HepG2 (cell line): Measurements from ENCODE around the gene MED15. TPM values are rescaled to one million over a fixed set of nuclear protein-coding genes. Genes with fewer than 3 reads are reported as not detected.

Experiments
- ATAC-seq: fragments of 200-7000 bp; cut with Tn5 transposase; 3 replicates; pipeline ENCODE4 v1.9.1; 2020; ENCODE audit warnings: mild to moderate bottlenecking, moderate library complexity
- BruUV-seq: library from RNA; stranded (reverse); fragments of 400-500 nt; replicated peaks from 2 replicates; lab custom pipeline; 2021; lab: Mats Ljungman, UMichigan
- CTCF ChIA-PET: fragments of 300-600 bp; formaldehyde crosslinking; extraction: SDS; loops from one replicate; lab custom pipeline; 2021; ENCODE audit warnings: low total read pairs, inconsistent platforms, low intra/inter-chr PET ratio; lab: Yijun Ruan, JAX
- POLR2A ChIA-PET: fragments of 350-600 bp; sonication (Branson Sonifier 250); formaldehyde crosslinking; loops from one replicate; lab custom pipeline; 2020; ENCODE audit warnings: antibody characterized with exemption, inconsistent platforms; lab: Yijun Ruan, JAX
- DNase-seq: peaks from one replicate; pipeline ENCODE4 v3.0.0-alpha.2; 2015; ENCODE audit warnings: low spot score
- FAIRE-seq: peaks from 3 replicates; lab custom pipeline; 2011; peaks lifted over from hg19 to GRCh38; lab: Jason Lieb, UNC
- H2AFZ ChIP-seq: one replicate; pipeline ENCODE4 v1.6.1; 2011; ENCODE audit warnings: low read length, inconsistent platforms
- H3K27ac ChIP-seq: fragments of 300-600 bp; 3 replicates; pipeline ENCODE4 v1.8.0; 2011; ENCODE audit warnings: mixed run types, mild to moderate bottlenecking, mixed read lengths, low read length, inconsistent platforms; ENCODE audit not compliant: insufficient read depth; ENCODE audit errors: extremely low read length
- H3K27me3 ChIP-seq, 2 experiments: fragments of 200-600 bp in 1 of 2; 2 replicates in 1 of 2; 3 replicates in 1 of 2; pipeline versions ENCODE4 v1.6.0 to v1.8.0; 2011; ENCODE audit warnings: low read length in 2 of 2, mild to moderate bottlenecking in 2 of 2, moderate library complexity in 2 of 2, inconsistent platforms in 1 of 2; ENCODE audit not compliant: insufficient read depth in 2 of 2, control insufficient read depth in 1 of 2
- H3K36me3 ChIP-seq, 2 experiments: fragments of 200-600 bp in 1 of 2; replicated peaks in 1 of 2; 2 replicates in 1 of 2; 3 replicates in 1 of 2; pipeline versions ENCODE4 v1.5.1 to v1.8.0; 2011; ENCODE audit warnings: low read length in 2 of 2, inconsistent platforms in 1 of 2; ENCODE audit not compliant: insufficient read depth in 2 of 2, control insufficient read depth in 1 of 2
- H3K4me1 ChIP-seq: 2 replicates; pipeline ENCODE4 v1.5.1; 2012; ENCODE audit warnings: low read length, inconsistent platforms; ENCODE audit not compliant: insufficient read depth
- H3K4me2 ChIP-seq: 2 replicates; pipeline ENCODE4 v1.6.0; 2011; ENCODE audit warnings: low read depth, low read length, inconsistent platforms
- H3K4me3 ChIP-seq, 3 experiments: fragments of 200-600 bp in 1 of 3; sonication (generic), shearing (Covaris generic) in 1 of 3; replicated peaks in 1 of 3; 2 replicates each; pipeline ENCODE4 v1.5.1; 2011 to 2016; ENCODE audit warnings: low read length in 3 of 3, inconsistent platforms in 2 of 3, low read depth in 2 of 3, mild to moderate bottlenecking in 2 of 3, control low read depth in 1 of 3, mixed read lengths in 1 of 3; ENCODE audit not compliant: insufficient read depth in 1 of 3
- H3K79me2 ChIP-seq: one replicate; pipeline ENCODE4 v1.6.1; 2011; ENCODE audit warnings: low read length, inconsistent platforms; ENCODE audit not compliant: insufficient read depth
- H3K9ac ChIP-seq: 2 replicates; pipeline ENCODE4 v1.6.0; 2011; ENCODE audit warnings: mild to moderate bottlenecking, low read depth, low read length, inconsistent platforms; ENCODE audit not compliant: insufficient read depth
- H3K9me3 ChIP-seq: 2 replicates; pipeline ENCODE4 v1.5.1; 2012; ENCODE audit warnings: mild to moderate bottlenecking, low read length
- H4K20me1 ChIP-seq: 2 replicates; pipeline ENCODE4 v1.6.0; 2011; ENCODE audit warnings: inconsistent platforms, mild to moderate bottlenecking, low read length, moderate library complexity; ENCODE audit not compliant: insufficient read depth
- CC2D1A ChIP-seq: sonication (generic); formaldehyde crosslinking; IDR thresholded peaks from 2 replicates; pipeline ENCODE4 v1.8.1; 2023; ENCODE audit warnings: mild to moderate bottlenecking, missing genetic modification reagents
- HNRNPK ChIP-seq: fragments of 200-400 bp; formaldehyde crosslinking; IDR thresholded peaks from 2 replicates; pipeline ENCODE4 v1.6.1; 2018; ENCODE audit warnings: low read length, low read depth, moderate library complexity, mild to moderate bottlenecking; ENCODE audit not compliant: poor library complexity, severe bottlenecking
- LCORL ChIP-seq, 2 experiments: fragments of 450-650 bp in 1 of 2; sonication (generic) in 1 of 2; formaldehyde crosslinking in 1 of 2; IDR thresholded peaks; 2 replicates each; pipeline versions ENCODE4 v1.5.0 to v1.6.1; 2017 to 2020; ENCODE audit warnings: antibody characterized with exemption in 1 of 2, missing genetic modification reagents in 1 of 2
- PPARG ChIP-seq: conservative IDR thresholded peaks from 2 replicates; pipeline ENCODE4 v1.6.1; 2016; ENCODE audit warnings: missing biosample characterization, missing genetic modification reagents
- ZFP82 ChIP-seq: sonication (generic); formaldehyde crosslinking; IDR thresholded peaks from 2 replicates; pipeline ENCODE4 v1.5.1; 2020; ENCODE audit warnings: mild to moderate bottlenecking, missing genetic modification reagents, borderline replicate concordance
- ZNF563 ChIP-seq: sonication (generic); formaldehyde crosslinking; IDR thresholded peaks from 2 replicates; pipeline ENCODE4 v1.8.0; 2022; ENCODE audit warnings: mild to moderate bottlenecking, moderate library complexity, missing genetic modification reagents
- ZNF841 ChIP-seq: sonication (generic); formaldehyde crosslinking; IDR thresholded peaks from 2 replicates; pipeline ENCODE4 v1.8.1; 2023; ENCODE audit warnings: missing genetic modification reagents, borderline replicate concordance
- WGBS: methylation state at CpG from one replicate; pipeline ENCODE4 v1.1.6; 2017; ENCODE audit warnings: low lambda C conversion rate; 5-methylcytosine and 5-hydroxymethylcytosine counted together
- in situ Hi-C: cut with HindIII; loops from 2 replicates; pipeline ENCODE4 v1.10.0; 2017; ENCODE audit warnings: low pct_unique_long_range_greater_than_20kb; ENCODE audit not compliant: extremely low pct_ligation_motif_present
- intact Hi-C: fragments of 100-400 bp; cut with micrococcal nuclease; formaldehyde crosslinking; loops from one replicate; pipeline ENCODE4 v1.10.0; 2022; ENCODE audit not compliant: unreplicated experiment
- polyA plus RNA-seq, 8 experiments: library from polyadenylated mRNA; depleted of rRNA in 3 of 8; stranded (reverse) in 7 of 8; unstranded in 1 of 8; fragments of >200 nt; fragmentation: Illumina TruSeq in 4 of 8; extraction: Trizol in 4 of 8; gene quantifications; 2 replicates each; pipeline versions ENCODE4 v1.2.1 to v1.2.3, GENCODE V29; 2011 to 2016; ENCODE audit warnings: low read depth in 4 of 8, missing spikeins in 1 of 8, mixed read lengths in 1 of 8; ENCODE audit not compliant: insufficient read depth in 1 of 8
- total RNA-seq, 5 experiments: library from RNA; depleted of rRNA; stranded (reverse); fragments of >200 nt; fragmentation: Illumina TruSeq; extraction: Trizol; gene quantifications; 2 replicates each; pipeline ENCODE4 v1.2.3, GENCODE V29; 2016; ENCODE audit warnings: low read depth in 1 of 5
- TF ChIP-seq, protein P1 (sequence below): sonication (generic); formaldehyde crosslinking; conservative IDR thresholded peaks from 2 replicates; pipeline ENCODE4 v1.8.0; 2022; ENCODE audit warnings: low read depth, missing genetic modification reagents
- TF ChIP-seq, protein P2 (sequence below), 2 experiments: sonication (generic) in 1 of 2; formaldehyde crosslinking in 1 of 2; IDR thresholded peaks; 2 replicates each; pipeline versions ENCODE4 v1.4.0 to v1.6.1; 2016 to 2020; ENCODE audit warnings: borderline replicate concordance in 1 of 2, low read depth in 1 of 2, mild to moderate bottlenecking in 1 of 2, missing genetic modification reagents in 1 of 2

Gene MED15
- total and polyA plus RNA-seq, 2 of the 13 experiments (the other 11 are each of a cell fraction or from before 2014, with no cell fraction given), result 14.3 to 27.0 TPM

DNA sequence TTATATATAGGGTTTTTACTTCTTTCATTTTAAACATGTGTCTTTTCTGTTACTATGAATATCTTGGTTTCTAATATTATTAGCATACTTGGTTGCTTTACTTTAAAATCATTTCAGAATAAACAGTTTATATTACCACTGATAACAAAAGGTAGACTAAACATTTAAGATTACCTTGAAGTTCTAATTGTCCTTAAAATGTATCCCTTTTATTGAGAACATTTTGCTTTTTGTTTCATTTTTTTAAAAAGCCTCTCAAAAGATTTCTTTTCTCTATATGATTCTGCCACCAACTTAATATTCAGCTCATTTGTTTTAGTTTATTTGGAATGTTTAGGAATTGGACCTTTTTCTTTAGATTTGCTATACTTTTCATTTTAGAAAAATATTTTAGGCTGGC, 39.6 kb downstream of the MED15 start (continued):
- TF ChIP-seq LCORL (IDR thresholded peaks at IDR 0.05) (no peak), LCORL (CRISPR knock-in tag; IDR thresholded peaks at IDR 0.05) (no peak), ZFP82 (no peak), CC2D1A (no peak)

DNA sequence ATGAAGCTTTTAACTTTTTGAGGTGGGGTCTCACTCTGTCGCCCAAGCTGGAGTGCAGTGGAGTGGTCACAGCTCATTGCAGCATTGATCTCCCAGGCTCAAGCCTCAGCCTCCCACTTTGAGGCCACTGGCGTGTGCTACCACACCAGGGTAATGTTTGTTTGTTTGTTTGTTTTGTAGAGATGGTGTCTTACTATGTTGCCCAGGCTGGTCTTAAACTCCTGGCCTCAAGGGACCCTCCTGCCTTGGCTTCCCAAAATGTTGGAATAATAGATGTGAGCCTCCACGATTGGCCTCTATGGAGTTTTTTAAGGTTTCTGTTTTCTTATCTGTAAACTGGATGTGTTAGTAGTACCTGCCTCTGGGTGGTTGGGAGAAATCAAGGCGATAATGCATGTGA, 41.4 kb downstream of the MED15 start:
- in situ Hi-C loops (no loop called here), intact Hi-C loops (no loop called here)
- Histone ChIP-seq H3K27me3 (no peaks in the 10 kb centered on the region), H3K27ac (no peak overlapping the region), H3K9ac (no peak overlapping the region), H3K4me2 (no peak overlapping the region), H3K4me1 (peaks cover 34% of the 10 kb centered on the region), H2AFZ (no peak overlapping the region), H3K4me3 (no peak overlapping the region), H4K20me1 (peaks cover 10% of the 10 kb centered on the region), H3K79me2 (peaks cover 37% of the 10 kb centered on the region), H3K36me3 (peaks cover 10 to 50% of the 10 kb centered on the region in 2 experiments; a peak in 4 of 5 replicates), H3K9me3 (no peaks in the 10 kb centered on the region)
- DNase-seq (no peak), ATAC-seq (no peak), FAIRE-seq (no peak)
- no TSS peak for BruUV-seq
- TF ChIP-seq ZNF563 (no peak), PPARG (CRISPR knock-in tag) (no peak), HNRNPK (no peak), ZNF841 (no peak)
- TF ChIP-seq, protein P1, sequence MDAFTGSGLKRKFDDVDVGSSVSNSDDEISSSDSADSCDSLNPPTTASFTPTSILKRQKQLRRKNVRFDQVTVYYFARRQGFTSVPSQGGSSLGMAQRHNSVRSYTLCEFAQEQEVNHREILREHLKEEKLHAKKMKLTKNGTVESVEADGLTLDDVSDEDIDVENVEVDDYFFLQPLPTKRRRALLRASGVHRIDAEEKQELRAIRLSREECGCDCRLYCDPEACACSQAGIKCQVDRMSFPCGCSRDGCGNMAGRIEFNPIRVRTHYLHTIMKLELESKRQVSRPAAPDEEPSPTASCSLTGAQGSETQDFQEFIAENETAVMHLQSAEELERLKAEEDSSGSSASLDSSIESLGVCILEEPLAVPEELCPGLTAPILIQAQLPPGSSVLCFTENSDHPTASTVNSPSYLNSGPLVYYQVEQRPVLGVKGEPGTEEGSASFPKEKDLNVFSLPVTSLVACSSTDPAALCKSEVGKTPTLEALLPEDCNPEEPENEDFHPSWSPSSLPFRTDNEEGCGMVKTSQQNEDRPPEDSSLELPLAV (CRISPR knock-in tag), result no peak
- TF ChIP-seq, protein P2, sequence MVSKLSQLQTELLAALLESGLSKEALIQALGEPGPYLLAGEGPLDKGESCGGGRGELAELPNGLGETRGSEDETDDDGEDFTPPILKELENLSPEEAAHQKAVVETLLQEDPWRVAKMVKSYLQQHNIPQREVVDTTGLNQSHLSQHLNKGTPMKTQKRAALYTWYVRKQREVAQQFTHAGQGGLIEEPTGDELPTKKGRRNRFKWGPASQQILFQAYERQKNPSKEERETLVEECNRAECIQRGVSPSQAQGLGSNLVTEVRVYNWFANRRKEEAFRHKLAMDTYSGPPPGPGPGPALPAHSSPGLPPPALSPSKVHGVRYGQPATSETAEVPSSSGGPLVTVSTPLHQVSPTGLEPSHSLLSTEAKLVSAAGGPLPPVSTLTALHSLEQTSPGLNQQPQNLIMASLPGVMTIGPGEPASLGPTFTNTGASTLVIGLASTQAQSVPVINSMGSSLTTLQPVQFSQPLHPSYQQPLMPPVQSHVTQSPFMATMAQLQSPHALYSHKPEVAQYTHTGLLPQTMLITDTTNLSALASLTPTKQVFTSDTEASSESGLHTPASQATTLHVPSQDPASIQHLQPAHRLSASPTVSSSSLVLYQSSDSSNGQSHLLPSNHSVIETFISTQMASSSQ (IDR thresholded peaks at IDR 0.05; ENCODE audit: low read depth), result no peak
- TF ChIP-seq, protein P2 (CRISPR knock-in tag; IDR thresholded peaks at IDR 0.05; ENCODE audit: borderline replicate concordance), result no peak
- POLR2A ChIA-PET, result no interaction called here
- CTCF ChIA-PET, result no interaction called here
- 97% methylated on average over 4 of the region's 4 CpGs for WGBS
